ENCODE data around the gene SFSWAP.
"Not testable (repeated sequence)": the region's sequence is repeated elsewhere in the genome, so short reads cannot be mapped to it uniquely, and the experiment has no call there.

Gene SFSWAP

GRCh38 chr12:131701705-131702572 lies 9.0 kb upstream of the SFSWAP start:
- Histone ChIP-seq H3K9ac (ENCODE audit: low read depth in 1 of 2, low read length in 2 of 2) (no peak overlapping the region), H3K27ac (ENCODE audit: low read depth in 2 of 2, low read length in 2 of 2) (no peak overlapping the region), H3K4me3 (ENCODE audit: low read length in 2 of 2) (no peak overlapping the region), H3K4me1 (ENCODE audit: control insufficient read depth in 2 of 2, insufficient read depth in 2 of 2, low read length in 2 of 2) (no peaks in the 10 kb centered on the region), H3K27me3 (ENCODE audit: control insufficient read depth in 2 of 2, insufficient read depth in 2 of 2, low read length in 2 of 2) (no peaks in the 10 kb centered on the region), H3K36me3 (ENCODE audit: control insufficient read depth in 2 of 2, insufficient read depth in 2 of 2, low read length in 2 of 2) (no peaks in the 10 kb centered on the region), H3K9me3 (ENCODE audit: control insufficient read depth in 2 of 2, low read length in 2 of 2) (peaks cover 0 to 3% of the 10 kb centered on the region in 2 donors)

GRCh38 chr12:131702573-131702877 lies 8.4 kb upstream of the SFSWAP start:
- no peak overlapping the region for H3K27ac ChIP-seq (ENCODE audit: low read depth in 2 of 2, low read length in 2 of 2)
- no peaks in the 10 kb centered on the region for H3K36me3 ChIP-seq (ENCODE audit: control insufficient read depth in 2 of 2, insufficient read depth in 2 of 2, low read length in 2 of 2)
- H3K4me1 ChIP-seq (ENCODE audit: control insufficient read depth in 2 of 2, insufficient read depth in 2 of 2, low read length in 2 of 2) = no peaks in the 10 kb centered on the region
- no peak overlapping the region for H3K4me3 ChIP-seq (ENCODE audit: low read length in 2 of 2)
- no peak overlapping the region for H3K9ac ChIP-seq (ENCODE audit: low read depth in 1 of 2, low read length in 2 of 2)
- H3K27me3 ChIP-seq (ENCODE audit: control insufficient read depth in 2 of 2, insufficient read depth in 2 of 2, low read length in 2 of 2) = no peaks in the 10 kb centered on the region
- peaks cover 0 to 3% of the 10 kb centered on the region in 2 donors for H3K9me3 ChIP-seq (ENCODE audit: control insufficient read depth in 2 of 2, low read length in 2 of 2)

- H3K9ac ChIP-seq (ENCODE audit: low read depth in 1 of 2, low read length in 2 of 2) = no peak overlapping the region
- peaks cover 0 to 3% of the 10 kb centered on the region in 2 donors for H3K9me3 ChIP-seq (ENCODE audit: control insufficient read depth in 2 of 2, low read length in 2 of 2)
- H3K4me1 ChIP-seq (ENCODE audit: control insufficient read depth in 2 of 2, insufficient read depth in 2 of 2, low read length in 2 of 2) = no peaks in the 10 kb centered on the region
- H3K4me3 ChIP-seq (ENCODE audit: low read length in 2 of 2) = no peak overlapping the region
- no peaks in the 10 kb centered on the region for H3K27me3 ChIP-seq (ENCODE audit: control insufficient read depth in 2 of 2, insufficient read depth in 2 of 2, low read length in 2 of 2)
- H3K36me3 ChIP-seq (ENCODE audit: control insufficient read depth in 2 of 2, insufficient read depth in 2 of 2, low read length in 2 of 2) = no peaks in the 10 kb centered on the region
- no peak overlapping the region for H3K27ac ChIP-seq (ENCODE audit: low read depth in 2 of 2, low read length in 2 of 2)
These were observed 7.7 kb upstream of the SFSWAP start for GRCh38 chr12:131703161-131703560.

- H3K4me3 ChIP-seq (ENCODE audit: low read length in 2 of 2) = no peak overlapping the region
- no peaks in the 10 kb centered on the region for H3K36me3 ChIP-seq (ENCODE audit: control insufficient read depth in 2 of 2, insufficient read depth in 2 of 2, low read length in 2 of 2)
- H3K9ac ChIP-seq (ENCODE audit: low read depth in 1 of 2, low read length in 2 of 2) = no peak overlapping the region
- H3K9me3 ChIP-seq (ENCODE audit: control insufficient read depth in 2 of 2, low read length in 2 of 2) = peaks cover 0 to 3% of the 10 kb centered on the region in 2 donors
- no peaks in the 10 kb centered on the region for H3K27me3 ChIP-seq (ENCODE audit: control insufficient read depth in 2 of 2, insufficient read depth in 2 of 2, low read length in 2 of 2)
- no peaks in the 10 kb centered on the region for H3K4me1 ChIP-seq (ENCODE audit: control insufficient read depth in 2 of 2, insufficient read depth in 2 of 2, low read length in 2 of 2)
- H3K27ac ChIP-seq (ENCODE audit: low read depth in 2 of 2, low read length in 2 of 2) = no peak overlapping the region
These were observed 6.4 kb upstream of the SFSWAP start for GRCh38 chr12:131704509-131704908.

GRCh38 chr12:131706709-131707108 lies 4.2 kb upstream of the SFSWAP start:
- not testable (repeated sequence) for H3K36me3 ChIP-seq (ENCODE audit: control insufficient read depth in 2 of 2, insufficient read depth in 2 of 2, low read length in 2 of 2); H3K4me1 ChIP-seq (ENCODE audit: control insufficient read depth in 2 of 2, insufficient read depth in 2 of 2, low read length in 2 of 2); H3K9ac ChIP-seq (ENCODE audit: low read depth in 1 of 2, low read length in 2 of 2); H3K27ac ChIP-seq (ENCODE audit: low read depth in 2 of 2, low read length in 2 of 2); H3K9me3 ChIP-seq (ENCODE audit: control insufficient read depth in 2 of 2, low read length in 2 of 2); H3K27me3 ChIP-seq (ENCODE audit: control insufficient read depth in 2 of 2, insufficient read depth in 2 of 2, low read length in 2 of 2); H3K4me3 ChIP-seq (ENCODE audit: low read length in 2 of 2)

GRCh38 chr12:131709226-131709625 lies 1.7 kb upstream of the SFSWAP start:
- no peak overlapping the region for H3K27ac ChIP-seq (ENCODE audit: low read depth in 2 of 2, low read length in 2 of 2)

GRCh38 chr12:131711551-131712205 lies 788 bp downstream of the SFSWAP start:
- Histone ChIP-seq H3K9me3 (ENCODE audit: control insufficient read depth in 2 of 2, low read length in 2 of 2) (no peaks in the 10 kb centered on the region), H3K4me3 (ENCODE audit: low read length in 2 of 2) (peak overlapping the region; percentile 95 to 96), H3K9ac (ENCODE audit: low read depth in 1 of 2, low read length in 2 of 2) (peak overlapping the region; percentile 92 to 93), H3K27ac (ENCODE audit: low read depth in 2 of 2, low read length in 2 of 2) (no peak overlapping the region), H3K4me1 (ENCODE audit: control insufficient read depth in 2 of 2, insufficient read depth in 2 of 2, low read length in 2 of 2) (peaks cover 16 to 17% of the 10 kb centered on the region in 2 donors), H3K36me3 (ENCODE audit: control insufficient read depth in 2 of 2, insufficient read depth in 2 of 2, low read length in 2 of 2) (peaks cover 26 to 30% of the 10 kb centered on the region in 2 donors), H3K27me3 (ENCODE audit: control insufficient read depth in 2 of 2, insufficient read depth in 2 of 2, low read length in 2 of 2) (no peaks in the 10 kb centered on the region)

More at GRCh38 chr12:131709226-131709625, 1.7 kb upstream of the SFSWAP start:
- H3K9me3 ChIP-seq (ENCODE audit: control insufficient read depth in 2 of 2, low read length in 2 of 2) = peaks cover 0 to 3% of the 10 kb centered on the region in 2 donors
- no peak overlapping the region for H3K4me3 ChIP-seq (ENCODE audit: low read length in 2 of 2)
- peaks cover 16 to 17% of the 10 kb centered on the region in 2 donors for H3K4me1 ChIP-seq (ENCODE audit: control insufficient read depth in 2 of 2, insufficient read depth in 2 of 2, low read length in 2 of 2)
- H3K9ac ChIP-seq (ENCODE audit: low read depth in 1 of 2, low read length in 2 of 2) = no peak overlapping the region
- H3K27me3 ChIP-seq (ENCODE audit: control insufficient read depth in 2 of 2, insufficient read depth in 2 of 2, low read length in 2 of 2) = no peaks in the 10 kb centered on the region
- peaks cover 4 to 6% of the 10 kb centered on the region in 2 donors for H3K36me3 ChIP-seq (ENCODE audit: control insufficient read depth in 2 of 2, insufficient read depth in 2 of 2, low read length in 2 of 2)

GRCh38 chr12:131713349-131713748 lies 2.5 kb downstream of the SFSWAP start:
- Histone ChIP-seq H3K4me1 (ENCODE audit: control insufficient read depth in 2 of 2, insufficient read depth in 2 of 2, low read length in 2 of 2) (peaks cover 16 to 17% of the 10 kb centered on the region in 2 donors), H3K27me3 (ENCODE audit: control insufficient read depth in 2 of 2, insufficient read depth in 2 of 2, low read length in 2 of 2) (no peaks in the 10 kb centered on the region), H3K4me3 (ENCODE audit: low read length in 2 of 2) (no peak overlapping the region), H3K36me3 (ENCODE audit: control insufficient read depth in 2 of 2, insufficient read depth in 2 of 2, low read length in 2 of 2) (peaks cover 33 to 39% of the 10 kb centered on the region in 2 donors), H3K9me3 (ENCODE audit: control insufficient read depth in 2 of 2, low read length in 2 of 2) (no peaks in the 10 kb centered on the region), H3K27ac (ENCODE audit: low read depth in 2 of 2, low read length in 2 of 2) (no peak overlapping the region), H3K9ac (ENCODE audit: low read depth in 1 of 2, low read length in 2 of 2) (no peak overlapping the region)

GRCh38 chr12:131714759-131715158 lies 3.9 kb downstream of the SFSWAP start:
- Histone ChIP-seq H3K4me3 (ENCODE audit: low read length in 2 of 2) (no peak overlapping the region), H3K9ac (ENCODE audit: low read depth in 1 of 2, low read length in 2 of 2) (no peak overlapping the region), H3K4me1 (ENCODE audit: control insufficient read depth in 2 of 2, insufficient read depth in 2 of 2, low read length in 2 of 2) (peaks cover 16 to 17% of the 10 kb centered on the region in 2 donors), H3K9me3 (ENCODE audit: control insufficient read depth in 2 of 2, low read length in 2 of 2) (no peaks in the 10 kb centered on the region), H3K36me3 (ENCODE audit: control insufficient read depth in 2 of 2, insufficient read depth in 2 of 2, low read length in 2 of 2) (peaks cover 46 to 53% of the 10 kb centered on the region in 2 donors), H3K27me3 (ENCODE audit: control insufficient read depth in 2 of 2, insufficient read depth in 2 of 2, low read length in 2 of 2) (no peaks in the 10 kb centered on the region), H3K27ac (ENCODE audit: low read depth in 2 of 2, low read length in 2 of 2) (no peak overlapping the region)

GRCh38 chr12:131716282-131716681 lies 5.4 kb downstream of the SFSWAP start:
- H3K27me3 ChIP-seq (ENCODE audit: control insufficient read depth in 2 of 2, insufficient read depth in 2 of 2, low read length in 2 of 2) = no peaks in the 10 kb centered on the region
- peaks cover 61 to 66% of the 10 kb centered on the region in 2 donors for H3K36me3 ChIP-seq (ENCODE audit: control insufficient read depth in 2 of 2, insufficient read depth in 2 of 2, low read length in 2 of 2)
- no peak overlapping the region for H3K4me3 ChIP-seq (ENCODE audit: low read length in 2 of 2)
- peaks cover 12% of the 10 kb centered on the region in 2 donors for H3K4me1 ChIP-seq (ENCODE audit: control insufficient read depth in 2 of 2, insufficient read depth in 2 of 2, low read length in 2 of 2)
- no peak overlapping the region for H3K27ac ChIP-seq (ENCODE audit: low read depth in 2 of 2, low read length in 2 of 2)
- H3K9me3 ChIP-seq (ENCODE audit: control insufficient read depth in 2 of 2, low read length in 2 of 2) = no peaks in the 10 kb centered on the region
- H3K9ac ChIP-seq (ENCODE audit: low read depth in 1 of 2, low read length in 2 of 2) = no peak overlapping the region

All from mucosa of rectum (tissue), 2 donors.